Measurements from ENCODE around the gene PDE7B.
A peak's percentile ranks its signal among the peaks of the same experiment; 100 is the strongest.

PDE7B gene

DNA sequence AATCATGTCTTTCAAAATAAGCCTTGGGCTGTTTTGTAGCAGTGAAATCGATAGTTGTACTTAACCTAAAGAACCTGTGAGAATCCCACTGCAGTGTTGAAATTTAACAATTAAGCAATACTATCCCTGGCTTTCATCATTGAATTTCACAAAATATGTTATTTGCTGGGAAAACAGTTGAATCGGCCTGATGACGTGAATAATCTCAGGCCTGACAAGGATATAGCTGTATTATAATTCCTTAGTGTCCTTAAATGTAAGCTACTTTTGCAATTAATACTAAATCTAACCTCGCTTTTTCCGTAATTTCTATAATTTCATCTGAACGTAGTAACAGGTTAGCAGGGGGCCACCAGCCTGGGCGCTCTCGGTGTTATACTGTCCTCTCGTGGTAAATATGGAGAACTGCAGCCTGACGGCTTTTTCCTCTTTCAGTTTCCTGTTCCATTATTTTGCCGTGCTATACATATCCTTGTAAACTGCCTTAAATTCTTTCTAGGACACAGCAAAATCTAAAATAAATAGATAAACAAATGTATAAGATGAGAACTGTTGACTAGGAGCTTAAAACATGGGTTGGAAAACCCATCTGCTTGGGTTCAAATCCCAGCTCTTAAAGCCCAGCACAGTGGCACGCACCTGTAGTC is 374.6 kb downstream of the PDE7B start (continued):
- TF ChIP-seq, protein P1, sequence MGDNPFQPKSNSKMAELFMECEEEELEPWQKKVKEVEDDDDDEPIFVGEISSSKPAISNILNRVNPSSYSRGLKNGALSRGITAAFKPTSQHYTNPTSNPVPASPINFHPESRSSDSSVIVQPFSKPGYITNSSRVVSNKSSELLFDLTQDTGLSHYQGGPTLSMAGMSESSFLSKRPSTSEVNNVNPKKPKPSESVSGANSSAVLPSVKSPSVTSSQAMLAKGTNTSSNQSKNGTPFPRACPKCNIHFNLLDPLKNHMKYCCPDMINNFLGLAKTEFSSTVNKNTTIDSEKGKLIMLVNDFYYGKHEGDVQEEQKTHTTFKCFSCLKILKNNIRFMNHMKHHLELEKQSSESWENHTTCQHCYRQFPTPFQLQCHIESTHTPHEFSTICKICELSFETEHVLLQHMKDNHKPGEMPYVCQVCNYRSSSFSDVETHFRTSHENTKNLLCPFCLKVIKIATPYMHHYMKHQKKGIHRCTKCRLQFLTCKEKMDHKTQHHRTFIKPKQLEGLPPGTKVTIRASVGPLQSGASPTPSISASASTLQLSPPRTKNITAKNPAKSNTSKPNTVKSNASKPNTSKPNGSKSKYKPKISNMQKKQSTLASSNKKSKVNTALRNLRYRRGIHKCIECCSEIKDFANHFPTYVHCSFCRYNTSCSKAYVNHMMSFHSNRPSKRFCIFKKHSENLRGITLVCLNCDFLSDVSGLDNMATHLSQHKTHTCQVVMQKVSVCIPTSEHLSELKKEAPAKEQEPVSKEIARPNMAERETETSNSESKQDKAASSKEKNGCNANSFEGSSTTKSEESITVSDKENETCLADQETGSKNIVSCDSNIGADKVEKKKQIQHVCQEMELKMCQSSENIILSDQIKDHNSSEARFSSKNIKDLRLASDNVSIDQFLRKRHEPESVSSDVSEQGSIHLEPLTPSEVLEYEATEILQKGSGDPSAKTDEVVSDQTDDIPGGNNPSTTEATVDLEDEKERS (tag by site-specific recombination; IDR thresholded peaks at IDR 0.05), result no peak
- TF ChIP-seq ZNF529 (tag by site-specific recombination; IDR thresholded peaks at IDR 0.05; ENCODE audit: insufficient replicate concordance) (no peak), RBAK (tag by site-specific recombination; IDR thresholded peaks at IDR 0.05) (no peak), ZNF473 (tag by site-specific recombination; IDR thresholded peaks at IDR 0.05) (no peak), ZNF175 (tag by site-specific recombination; IDR thresholded peaks at IDR 0.05) (no peak), ZNF121 (tag by site-specific recombination; IDR thresholded peaks at IDR 0.05) (no peak), ZNF391 (tag by site-specific recombination; IDR thresholded peaks at IDR 0.05; ENCODE audit: borderline replicate concordance, low read depth) (no peak), GLI4 (tag by site-specific recombination; IDR thresholded peaks at IDR 0.05) (no peak), ZNF624 (tag by site-specific recombination; IDR thresholded peaks at IDR 0.05) (no peak), KLF7 (tag by site-specific recombination; IDR thresholded peaks at IDR 0.05; ENCODE audit: borderline replicate concordance) (no peak), ZNF677 (tag by site-specific recombination; IDR thresholded peaks at IDR 0.05) (no peak), ZNF521 (tag by site-specific recombination; IDR thresholded peaks at IDR 0.05) (no peak), ZNF791 (tag by site-specific recombination; IDR thresholded peaks at IDR 0.05) (no peak), GLIS1 (tag by site-specific recombination; IDR thresholded peaks at IDR 0.05) (peak; percentile 59), OSR2 (tag by site-specific recombination; IDR thresholded peaks at IDR 0.05) (no peak), HOXC10 (CRISPR knock-in tag; IDR thresholded peaks at IDR 0.05) (no peak)
- TF ChIP-seq, protein P2, sequence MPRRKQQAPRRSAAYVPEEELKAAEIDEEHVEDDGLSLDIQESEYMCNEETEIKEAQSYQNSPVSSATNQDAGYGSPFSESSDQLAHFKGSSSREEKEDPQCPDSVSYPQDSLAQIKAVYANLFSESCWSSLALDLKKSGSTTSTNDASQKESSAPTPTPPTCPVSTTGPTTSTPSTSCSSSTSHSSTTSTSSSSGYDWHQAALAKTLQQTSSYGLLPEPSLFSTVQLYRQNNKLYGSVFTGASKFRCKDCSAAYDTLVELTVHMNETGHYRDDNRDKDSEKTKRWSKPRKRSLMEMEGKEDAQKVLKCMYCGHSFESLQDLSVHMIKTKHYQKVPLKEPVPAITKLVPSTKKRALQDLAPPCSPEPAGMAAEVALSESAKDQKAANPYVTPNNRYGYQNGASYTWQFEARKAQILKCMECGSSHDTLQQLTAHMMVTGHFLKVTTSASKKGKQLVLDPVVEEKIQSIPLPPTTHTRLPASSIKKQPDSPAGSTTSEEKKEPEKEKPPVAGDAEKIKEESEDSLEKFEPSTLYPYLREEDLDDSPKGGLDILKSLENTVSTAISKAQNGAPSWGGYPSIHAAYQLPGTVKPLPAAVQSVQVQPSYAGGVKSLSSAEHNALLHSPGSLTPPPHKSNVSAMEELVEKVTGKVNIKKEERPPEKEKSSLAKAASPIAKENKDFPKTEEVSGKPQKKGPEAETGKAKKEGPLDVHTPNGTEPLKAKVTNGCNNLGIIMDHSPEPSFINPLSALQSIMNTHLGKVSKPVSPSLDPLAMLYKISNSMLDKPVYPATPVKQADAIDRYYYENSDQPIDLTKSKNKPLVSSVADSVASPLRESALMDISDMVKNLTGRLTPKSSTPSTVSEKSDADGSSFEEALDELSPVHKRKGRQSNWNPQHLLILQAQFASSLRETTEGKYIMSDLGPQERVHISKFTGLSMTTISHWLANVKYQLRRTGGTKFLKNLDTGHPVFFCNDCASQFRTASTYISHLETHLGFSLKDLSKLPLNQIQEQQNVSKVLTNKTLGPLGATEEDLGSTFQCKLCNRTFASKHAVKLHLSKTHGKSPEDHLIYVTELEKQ (tag by site-specific recombination; IDR thresholded peaks at IDR 0.05; ENCODE audit: borderline replicate concordance), result no peak
- TF ChIP-seq, protein P3, sequence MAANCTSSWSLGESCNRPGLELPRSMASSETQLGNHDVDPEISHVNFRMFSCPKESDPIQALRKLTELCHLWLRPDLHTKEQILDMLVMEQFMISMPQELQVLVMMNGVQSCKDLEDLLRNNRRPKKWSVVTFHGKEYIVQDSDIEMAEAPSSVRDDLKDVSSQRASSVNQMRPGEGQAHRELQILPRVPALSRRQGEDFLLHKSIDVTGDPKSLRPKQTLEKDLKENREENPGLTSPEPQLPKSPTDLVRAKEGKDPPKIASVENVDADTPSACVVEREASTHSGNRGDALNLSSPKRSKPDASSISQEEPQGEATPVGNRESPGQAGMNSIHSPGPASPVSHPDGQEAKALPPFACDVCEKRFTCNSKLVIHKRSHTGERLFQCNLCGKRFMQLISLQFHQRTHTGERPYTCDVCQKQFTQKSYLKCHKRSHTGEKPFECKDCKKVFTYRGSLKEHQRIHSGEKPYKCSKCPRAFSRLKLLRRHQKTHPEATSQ (tag by site-specific recombination; IDR thresholded peaks at IDR 0.05), result no peak
- TF ChIP-seq, protein P4, sequence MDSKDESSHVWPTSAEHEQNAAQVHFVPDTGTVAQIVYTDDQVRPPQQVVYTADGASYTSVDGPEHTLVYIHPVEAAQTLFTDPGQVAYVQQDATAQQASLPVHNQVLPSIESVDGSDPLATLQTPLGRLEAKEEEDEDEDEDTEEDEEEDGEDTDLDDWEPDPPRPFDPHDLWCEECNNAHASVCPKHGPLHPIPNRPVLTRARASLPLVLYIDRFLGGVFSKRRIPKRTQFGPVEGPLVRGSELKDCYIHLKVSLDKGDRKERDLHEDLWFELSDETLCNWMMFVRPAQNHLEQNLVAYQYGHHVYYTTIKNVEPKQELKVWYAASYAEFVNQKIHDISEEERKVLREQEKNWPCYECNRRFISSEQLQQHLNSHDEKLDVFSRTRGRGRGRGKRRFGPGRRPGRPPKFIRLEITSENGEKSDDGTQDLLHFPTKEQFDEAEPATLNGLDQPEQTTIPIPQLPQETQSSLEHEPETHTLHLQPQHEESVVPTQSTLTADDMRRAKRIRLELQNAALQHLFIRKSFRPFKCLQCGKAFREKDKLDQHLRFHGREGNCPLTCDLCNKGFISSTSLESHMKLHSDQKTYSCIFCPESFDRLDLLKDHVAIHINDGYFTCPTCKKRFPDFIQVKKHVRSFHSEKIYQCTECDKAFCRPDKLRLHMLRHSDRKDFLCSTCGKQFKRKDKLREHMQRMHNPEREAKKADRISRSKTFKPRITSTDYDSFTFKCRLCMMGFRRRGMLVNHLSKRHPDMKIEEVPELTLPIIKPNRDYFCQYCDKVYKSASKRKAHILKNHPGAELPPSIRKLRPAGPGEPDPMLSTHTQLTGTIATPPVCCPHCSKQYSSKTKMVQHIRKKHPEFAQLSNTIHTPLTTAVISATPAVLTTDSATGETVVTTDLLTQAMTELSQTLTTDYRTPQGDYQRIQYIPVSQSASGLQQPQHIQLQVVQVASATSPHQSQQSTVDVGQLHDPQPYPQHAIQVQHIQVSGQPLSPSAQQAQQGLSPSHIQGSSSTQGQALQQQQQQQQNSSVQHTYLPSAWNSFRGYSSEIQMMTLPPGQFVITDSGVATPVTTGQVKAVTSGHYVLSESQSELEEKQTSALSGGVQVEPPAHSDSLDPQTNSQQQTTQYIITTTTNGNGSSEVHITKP (tag by site-specific recombination; IDR thresholded peaks at IDR 0.05), result no peak
- TF ChIP-seq, protein P5, sequence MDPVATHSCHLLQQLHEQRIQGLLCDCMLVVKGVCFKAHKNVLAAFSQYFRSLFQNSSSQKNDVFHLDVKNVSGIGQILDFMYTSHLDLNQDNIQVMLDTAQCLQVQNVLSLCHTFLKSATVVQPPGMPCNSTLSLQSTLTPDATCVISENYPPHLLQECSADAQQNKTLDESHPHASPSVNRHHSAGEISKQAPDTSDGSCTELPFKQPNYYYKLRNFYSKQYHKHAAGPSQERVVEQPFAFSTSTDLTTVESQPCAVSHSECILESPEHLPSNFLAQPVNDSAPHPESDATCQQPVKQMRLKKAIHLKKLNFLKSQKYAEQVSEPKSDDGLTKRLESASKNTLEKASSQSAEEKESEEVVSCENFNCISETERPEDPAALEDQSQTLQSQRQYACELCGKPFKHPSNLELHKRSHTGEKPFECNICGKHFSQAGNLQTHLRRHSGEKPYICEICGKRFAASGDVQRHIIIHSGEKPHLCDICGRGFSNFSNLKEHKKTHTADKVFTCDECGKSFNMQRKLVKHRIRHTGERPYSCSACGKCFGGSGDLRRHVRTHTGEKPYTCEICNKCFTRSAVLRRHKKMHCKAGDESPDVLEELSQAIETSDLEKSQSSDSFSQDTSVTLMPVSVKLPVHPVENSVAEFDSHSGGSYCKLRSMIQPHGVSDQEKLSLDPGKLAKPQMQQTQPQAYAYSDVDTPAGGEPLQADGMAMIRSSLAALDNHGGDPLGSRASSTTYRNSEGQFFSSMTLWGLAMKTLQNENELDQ (tag by site-specific recombination; IDR thresholded peaks at IDR 0.05; ENCODE audit: low read depth), result no peak
- TF ChIP-seq, protein P6, sequence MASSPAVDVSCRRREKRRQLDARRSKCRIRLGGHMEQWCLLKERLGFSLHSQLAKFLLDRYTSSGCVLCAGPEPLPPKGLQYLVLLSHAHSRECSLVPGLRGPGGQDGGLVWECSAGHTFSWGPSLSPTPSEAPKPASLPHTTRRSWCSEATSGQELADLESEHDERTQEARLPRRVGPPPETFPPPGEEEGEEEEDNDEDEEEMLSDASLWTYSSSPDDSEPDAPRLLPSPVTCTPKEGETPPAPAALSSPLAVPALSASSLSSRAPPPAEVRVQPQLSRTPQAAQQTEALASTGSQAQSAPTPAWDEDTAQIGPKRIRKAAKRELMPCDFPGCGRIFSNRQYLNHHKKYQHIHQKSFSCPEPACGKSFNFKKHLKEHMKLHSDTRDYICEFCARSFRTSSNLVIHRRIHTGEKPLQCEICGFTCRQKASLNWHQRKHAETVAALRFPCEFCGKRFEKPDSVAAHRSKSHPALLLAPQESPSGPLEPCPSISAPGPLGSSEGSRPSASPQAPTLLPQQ (tag by site-specific recombination; IDR thresholded peaks at IDR 0.05), result peak; percentile 39
- TF ChIP-seq, protein P7, sequence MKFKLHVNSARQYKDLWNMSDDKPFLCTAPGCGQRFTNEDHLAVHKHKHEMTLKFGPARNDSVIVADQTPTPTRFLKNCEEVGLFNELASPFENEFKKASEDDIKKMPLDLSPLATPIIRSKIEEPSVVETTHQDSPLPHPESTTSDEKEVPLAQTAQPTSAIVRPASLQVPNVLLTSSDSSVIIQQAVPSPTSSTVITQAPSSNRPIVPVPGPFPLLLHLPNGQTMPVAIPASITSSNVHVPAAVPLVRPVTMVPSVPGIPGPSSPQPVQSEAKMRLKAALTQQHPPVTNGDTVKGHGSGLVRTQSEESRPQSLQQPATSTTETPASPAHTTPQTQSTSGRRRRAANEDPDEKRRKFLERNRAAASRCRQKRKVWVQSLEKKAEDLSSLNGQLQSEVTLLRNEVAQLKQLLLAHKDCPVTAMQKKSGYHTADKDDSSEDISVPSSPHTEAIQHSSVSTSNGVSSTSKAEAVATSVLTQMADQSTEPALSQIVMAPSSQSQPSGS (tag by site-specific recombination; IDR thresholded peaks at IDR 0.05; ENCODE audit: low read depth), result no peak

Data from HEK293 (cell line).